NK-92 (cell line): ENCODE results near the gene MORN1.
A peak's percentile ranks its signal among the peaks of the same experiment; 100 is the strongest.

Source experiments
- DNase-seq: peaks from one replicate; lab custom pipeline; 2025; ENCODE audit not compliant: unreplicated experiment; lab: John Stamatoyannopoulos, UW

Gene MORN1

DNA sequence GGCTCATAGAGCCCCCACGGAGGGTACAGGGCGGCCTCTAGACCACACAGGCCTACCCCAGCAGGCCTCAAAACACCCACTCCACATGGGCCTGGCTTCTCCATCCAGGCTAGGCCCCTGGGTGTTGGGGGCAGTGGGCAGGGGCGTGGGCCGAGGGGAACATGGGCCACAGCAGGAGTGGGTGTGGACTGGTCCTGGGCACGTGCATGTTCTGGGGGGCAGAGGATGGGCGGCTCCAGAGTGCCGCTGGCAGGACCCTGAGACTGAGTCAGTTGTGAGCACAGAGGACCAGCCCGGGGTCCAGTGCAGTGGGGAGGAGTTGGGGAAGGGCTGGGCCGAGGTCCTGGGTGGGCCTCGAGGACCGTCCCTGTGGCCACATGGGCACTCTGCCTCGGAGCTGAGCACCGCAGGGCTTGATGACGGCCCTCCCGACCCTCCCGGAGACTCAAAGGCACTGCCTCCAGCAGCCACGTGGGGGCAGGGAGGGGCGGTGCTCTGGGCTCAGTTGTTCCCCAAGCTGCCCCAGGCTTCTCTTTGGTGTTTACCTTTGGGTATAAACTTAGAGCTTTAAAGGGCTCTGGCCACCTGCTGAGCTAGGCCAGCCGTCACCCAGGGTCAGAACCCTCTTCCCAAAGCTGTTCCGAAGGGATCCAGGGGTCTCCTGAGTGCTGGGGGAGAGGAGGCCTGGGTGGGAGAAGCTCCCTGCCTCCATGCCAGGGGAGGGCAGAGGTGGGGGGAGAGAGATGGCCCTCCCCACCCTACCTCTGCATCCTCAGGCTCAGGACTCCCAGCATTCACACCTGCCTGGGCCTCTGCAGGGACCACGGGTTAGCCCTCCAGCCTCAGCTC is 79.9 kb downstream of the MORN1 start:
- DNase-seq, result no peak

DNA sequence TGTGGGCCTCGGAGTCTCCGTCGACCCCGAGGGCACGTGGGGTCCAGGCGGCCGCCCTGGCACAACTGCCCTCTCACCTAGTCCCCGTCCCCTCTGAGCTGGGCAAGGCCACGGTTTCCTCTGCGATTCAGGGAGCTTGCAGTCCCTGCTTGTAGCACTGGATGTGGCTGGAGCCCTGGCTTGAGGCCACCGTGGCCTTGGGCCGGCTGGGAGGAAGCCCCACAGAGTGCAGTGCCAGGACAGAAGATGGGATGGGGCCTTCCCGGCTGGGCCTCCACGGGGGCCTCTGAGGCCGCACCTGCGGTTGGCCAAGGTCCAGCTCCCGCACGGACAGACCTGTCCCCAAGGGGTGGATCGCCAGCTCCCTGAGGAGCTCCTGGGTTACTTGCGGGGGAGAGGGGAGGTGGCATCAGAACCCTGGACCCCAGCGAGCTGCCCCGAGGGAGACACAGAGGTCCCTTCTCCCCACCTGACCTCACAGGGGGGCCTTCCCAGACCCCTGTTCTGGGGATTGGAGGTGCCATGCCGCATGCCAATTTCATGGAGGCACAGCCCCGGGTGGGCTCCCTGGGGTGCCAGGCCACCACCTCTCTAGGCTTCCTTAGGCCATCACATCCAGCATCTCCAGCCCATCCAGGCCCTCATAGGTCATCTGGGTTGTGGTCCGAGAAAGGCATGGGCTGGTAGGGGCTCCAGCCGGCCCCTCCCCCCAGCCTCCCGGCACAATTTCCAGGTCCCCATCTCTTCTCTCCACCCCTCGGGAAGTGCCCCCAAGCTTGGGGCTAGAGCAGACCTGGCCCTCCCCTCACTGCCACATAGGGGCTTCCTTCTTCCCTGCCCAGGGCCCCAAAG is 80.8 kb downstream of the MORN1 start:
- no peak for DNase-seq

DNA sequence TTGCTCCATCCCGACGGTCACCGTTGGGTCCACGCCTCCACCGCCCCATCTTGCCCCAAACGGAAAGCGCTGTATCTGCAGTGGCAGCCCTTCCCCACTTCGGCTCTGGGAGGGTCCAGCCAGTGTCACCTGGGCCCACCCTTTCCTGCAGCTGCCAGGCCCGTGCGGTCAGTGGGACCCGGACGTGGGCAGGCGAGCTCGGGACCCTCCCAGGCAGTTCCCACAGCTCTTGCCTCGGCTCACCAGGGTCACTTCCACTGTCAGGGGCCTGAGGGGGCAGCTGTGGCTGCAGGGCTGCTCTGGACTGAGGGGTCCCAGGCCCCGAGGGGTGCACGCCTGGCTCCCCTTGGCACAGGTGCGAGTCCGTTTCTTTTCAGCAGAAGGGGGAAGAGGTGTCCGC is 82.5 kb downstream of the MORN1 start:
- DNase-seq, result no peak

DNA sequence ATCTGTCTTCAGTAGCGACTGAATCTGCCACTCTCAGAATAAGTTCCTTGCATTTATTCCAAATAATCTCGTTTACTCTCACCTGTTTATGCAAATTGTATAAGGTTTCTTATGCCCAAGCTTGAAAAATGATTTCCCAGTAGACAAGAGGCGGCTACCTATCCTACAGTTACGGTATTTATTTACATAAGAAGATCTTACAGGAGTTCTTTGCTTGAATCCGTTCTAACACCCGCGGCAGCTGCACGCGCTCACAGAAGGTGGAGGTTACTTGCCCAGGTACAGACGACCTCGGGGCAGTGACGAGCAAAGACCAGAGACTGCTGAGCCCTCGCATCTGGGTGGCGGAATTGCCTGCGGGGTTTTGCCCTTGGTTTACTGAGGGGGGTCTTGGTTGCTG is 83.4 kb downstream of the MORN1 start:
- no peak for DNase-seq

DNA sequence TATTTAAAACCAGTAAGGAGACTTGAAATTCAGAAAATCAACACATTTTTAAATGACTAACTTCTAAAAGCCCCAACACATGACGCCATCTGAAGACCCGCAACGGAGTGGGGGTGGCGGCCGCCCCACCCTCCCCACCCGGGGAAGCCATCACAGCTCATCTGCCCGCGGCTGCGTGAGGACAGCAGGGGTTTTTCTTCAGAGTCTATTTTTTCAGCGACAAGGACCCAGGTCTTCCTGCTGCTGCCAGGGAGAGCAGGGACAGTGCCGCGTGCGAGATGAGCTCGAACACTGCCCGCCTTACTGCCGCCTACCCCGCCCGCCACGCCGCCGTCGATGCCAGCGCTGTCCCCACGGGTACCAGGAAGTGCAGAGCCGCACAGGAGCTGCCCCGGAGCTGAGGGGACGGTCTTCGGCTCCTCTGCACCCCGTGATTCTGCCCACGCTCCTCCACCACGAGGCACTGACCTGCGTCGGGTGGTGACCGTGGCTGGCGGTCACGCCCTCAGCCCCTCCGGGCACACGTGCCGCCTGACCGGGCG is 84.2 kb downstream of the MORN1 start:
- DNase-seq, result no peak

DNA sequence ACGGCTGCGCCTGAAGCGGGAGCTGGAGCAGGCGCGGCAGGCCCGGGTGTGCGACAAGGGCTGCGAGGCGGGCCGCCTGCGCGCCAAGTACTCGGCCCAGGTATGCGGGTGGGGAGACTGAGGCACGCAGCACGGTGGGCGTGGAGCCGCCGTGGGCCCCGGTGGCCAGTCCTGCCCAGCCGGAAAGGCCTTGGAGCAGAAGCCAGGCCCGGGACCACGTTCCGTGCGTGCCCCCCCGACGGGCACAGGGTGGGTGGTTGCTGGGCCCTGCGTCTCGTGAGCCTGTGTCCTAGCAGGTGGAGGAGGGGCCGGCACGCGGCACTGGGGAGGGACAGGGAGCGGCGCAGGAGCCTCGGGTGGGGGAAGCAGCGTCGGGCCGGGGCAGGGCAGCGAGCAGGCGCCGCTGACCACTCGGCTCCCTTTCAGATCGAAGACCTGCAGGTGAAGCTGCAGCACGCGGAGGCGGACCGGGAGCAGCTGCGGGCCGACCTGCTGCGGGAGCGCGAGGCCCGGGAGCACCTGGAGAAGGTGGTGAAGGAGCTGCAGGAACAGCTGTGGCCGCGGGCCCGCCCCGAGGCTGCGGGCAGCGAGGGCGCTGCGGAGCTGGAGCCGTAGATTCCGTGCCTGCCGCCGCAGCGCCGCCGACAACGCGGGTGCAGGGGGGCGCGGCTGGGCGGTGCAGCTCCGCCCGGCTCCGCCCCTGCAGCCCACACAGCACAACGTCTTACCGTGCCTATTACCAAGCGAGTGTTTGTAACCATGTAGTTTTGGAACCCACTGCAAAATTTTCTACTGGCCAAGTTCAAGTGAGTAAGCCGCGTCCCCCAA is 85.0 kb downstream of the MORN1 start:
- no peak for DNase-seq

DNA sequence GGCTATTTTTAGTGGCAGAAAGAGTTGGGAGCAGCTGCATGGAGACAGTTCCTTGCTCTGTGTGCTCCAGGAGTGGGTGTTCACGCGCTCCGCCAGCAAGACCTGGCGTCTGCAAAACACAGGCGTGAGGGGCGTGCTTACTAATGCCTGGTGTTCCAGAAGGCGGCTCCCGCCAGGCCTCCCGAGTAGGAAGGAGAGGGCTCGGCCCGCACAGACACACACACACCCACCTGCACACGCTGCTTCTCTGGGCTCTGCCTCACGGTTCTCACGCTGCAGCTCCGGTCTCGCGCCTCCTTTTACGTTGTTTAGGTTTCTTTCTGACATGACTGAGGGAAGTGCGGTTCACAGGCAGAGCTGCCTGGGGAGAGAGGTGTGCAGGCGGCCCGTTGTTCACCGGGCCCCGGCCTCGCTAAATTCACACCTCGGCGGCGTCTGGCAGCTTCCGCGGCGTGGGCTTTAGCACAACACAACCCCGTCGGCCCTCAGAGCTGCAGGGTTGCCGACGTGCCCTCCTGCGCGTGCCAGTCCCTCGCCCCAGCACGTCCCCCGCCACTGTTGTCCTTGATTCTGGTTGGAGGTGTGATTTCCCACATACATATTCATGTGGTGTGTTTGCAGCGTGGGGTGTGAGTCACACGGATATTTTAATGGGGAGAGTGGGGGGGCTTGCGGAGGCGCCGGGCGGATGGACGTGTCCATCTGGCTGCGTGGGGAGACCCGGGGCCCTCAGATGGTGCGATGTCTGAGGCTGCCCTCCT is 86.3 kb downstream of the MORN1 start:
- no peak for DNase-seq

DNA sequence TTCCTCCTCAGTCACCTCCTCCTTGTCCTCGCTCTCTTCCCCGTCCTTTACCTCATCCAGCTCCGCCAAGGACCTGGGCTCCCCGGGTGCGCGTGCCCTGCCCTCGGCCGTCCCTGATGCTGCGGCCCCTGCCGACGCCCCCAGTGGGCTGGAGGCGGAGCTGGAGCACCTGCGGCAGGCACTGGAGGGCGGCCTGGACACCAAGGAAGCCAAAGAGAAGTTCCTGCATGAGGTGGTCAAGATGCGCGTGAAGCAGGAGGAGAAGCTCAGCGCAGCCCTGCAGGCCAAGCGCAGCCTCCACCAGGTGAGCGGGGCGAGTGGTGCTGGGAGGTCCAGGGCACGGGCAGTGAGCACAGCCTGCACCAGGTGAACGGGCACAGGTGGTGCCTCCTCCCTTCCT is 87.1 kb downstream of the MORN1 start:
- no peak for DNase-seq

DNA sequence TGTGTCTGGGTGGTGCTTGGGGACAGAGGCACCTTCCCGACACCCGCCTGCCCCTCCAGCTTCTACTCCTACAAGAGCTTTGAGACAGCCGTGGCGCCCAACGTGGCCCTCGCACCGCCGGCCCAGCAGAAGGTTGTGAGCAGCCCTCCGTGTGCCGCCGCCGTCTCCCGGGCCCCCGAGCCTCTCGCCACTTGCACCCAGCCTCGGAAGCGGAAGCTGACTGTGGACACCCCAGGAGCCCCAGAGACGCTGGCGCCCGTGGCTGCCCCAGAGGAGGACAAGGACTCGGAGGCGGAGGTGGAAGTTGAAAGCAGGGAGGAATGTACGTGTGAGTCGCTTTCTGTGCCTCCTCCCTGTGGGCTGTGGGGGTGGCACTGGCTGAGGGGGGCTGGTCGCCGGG is 87.6 kb downstream of the MORN1 start:
- no peak for DNase-seq

DNA sequence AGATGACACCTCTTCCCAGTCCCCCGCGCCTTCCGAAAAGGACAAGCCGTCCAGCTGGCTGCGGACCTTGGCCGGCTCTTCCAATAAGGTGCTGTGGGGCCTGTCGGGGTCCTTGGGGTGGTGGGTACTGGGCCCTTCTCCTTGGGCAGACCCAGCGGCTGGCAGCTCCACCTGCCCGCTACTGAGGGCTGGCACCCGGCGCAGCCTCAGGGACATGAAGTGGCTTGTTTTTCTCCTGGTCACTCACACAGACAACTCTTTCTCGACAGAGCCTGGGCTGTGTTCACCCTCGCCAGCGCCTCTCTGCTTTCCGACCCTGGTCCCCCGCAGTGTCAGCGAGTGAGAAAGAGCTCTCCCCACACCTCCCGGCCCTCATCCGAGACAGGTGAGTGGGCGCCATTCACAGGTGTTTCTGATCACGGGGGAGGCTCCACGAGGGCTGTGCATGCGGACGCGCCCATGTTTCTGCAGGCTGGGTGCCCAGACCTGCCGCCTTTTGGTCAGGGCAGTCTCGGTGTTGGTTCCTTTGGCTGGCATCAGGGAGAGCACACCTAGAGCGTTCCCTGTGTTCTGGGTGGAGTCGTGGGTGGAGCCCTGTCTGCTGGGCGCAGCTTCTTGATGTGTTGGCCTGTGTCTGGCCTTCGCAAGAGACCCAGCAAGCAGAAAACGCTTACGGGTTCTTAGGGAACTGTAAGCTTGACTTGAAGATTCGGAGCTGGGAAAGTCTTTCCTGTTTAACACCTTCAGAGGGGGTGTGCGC is 88.2 kb downstream of the MORN1 start:
- DNase-seq, result no peak

DNA sequence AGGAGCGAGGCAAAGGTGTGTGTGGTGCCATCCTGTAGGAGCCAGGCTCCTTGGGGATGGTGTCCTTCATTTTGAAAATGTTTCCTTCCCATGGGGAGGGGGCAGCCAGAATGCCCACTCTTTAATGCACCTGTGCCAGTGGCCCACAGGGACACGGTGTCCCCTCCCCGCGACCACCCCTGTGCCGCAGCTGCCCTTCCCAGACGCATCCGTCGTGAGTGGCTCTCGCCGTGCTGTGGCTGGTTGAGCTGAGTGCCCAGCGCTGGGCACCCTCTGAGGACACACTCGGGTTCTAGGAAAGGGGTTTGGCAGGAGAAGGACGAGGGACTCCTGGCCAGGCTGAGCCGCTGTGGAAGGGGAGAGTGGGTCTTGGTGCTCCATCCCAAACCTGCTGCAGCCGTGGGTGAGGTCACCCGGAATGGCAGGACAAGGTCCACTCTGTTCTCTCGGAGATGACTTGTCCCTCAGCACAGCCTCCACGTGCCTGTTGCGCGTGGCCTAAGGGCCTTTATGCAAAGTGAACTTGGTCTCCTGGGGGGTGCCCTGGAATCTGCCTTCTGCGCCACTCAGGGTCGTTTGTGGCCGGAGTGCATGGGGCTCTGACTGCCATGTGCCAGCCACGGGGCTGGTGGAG is 88.9 kb downstream of the MORN1 start:
- no peak for DNase-seq

DNA sequence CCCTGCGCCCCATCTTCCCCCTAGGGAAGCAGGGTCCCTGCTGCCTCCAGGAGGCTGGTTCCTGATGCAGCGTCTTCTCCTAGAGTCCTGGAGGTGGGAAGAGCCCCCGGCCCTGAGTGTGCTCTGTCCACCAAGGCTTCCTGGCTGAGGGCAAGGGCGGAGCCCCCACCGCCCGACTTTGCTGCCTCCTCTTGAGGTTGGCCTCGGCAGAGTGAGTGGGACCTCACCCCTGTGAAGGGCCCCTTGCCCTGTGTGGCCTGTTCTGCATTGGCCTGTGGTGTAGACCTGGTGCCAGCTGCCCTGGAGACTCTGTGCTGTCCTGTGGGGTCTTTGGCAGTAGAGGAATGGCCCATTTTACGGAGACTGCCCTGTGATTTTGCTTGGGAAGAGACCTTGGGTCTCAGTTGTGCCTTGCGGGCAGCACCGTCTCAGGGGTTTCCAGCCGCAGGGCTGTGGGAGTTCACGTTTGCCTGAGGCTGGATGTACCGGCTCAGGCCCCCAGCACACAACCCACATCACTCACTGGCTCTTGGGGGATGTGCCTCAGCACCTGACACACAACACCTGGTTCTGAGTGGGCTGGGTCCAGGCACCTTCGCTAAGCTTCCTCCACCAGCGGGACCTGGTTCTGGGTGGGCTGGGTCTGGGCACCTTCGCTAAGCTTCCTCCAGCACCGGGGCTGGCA is 89.6 kb downstream of the MORN1 start:
- DNase-seq, result no peak

DNA sequence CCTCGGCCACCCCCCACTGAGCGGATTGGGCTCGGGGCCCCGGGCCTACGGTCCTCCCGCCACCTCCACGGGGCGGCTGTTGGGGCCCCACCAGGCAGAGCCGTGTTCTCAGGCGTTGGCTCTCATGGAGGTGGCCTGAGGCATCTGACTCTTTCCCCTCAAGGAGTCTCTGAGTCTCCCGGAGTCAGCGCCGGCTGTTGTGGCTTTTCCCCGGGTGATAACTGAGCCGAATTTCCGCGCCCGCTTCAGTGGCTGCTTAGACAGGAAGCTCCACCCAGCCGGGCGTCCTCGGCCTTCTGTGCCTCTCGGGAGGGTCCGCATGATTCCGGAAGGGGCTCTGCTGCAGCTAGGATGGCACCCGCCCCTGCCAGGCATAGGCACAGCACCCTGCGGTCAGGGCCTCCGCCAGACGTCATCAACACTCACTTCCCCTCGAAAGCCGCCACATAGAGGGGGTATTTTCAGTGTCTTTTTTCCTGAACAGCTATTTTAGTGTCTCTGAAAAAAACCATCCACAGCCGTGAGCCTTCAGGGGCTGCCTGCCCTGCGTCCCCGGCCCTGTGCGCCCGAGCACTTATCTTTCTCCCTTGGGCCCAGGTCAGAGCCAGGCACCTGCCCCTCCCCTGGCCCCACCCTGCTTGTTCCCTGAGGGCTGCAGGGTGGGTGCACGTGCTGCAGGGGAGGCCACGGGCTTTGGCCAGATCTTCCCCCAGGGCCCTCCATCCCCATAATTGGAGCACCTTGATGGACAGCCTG is 90.3 kb downstream of the MORN1 start:
- peak; percentile 73 for DNase-seq

DNA sequence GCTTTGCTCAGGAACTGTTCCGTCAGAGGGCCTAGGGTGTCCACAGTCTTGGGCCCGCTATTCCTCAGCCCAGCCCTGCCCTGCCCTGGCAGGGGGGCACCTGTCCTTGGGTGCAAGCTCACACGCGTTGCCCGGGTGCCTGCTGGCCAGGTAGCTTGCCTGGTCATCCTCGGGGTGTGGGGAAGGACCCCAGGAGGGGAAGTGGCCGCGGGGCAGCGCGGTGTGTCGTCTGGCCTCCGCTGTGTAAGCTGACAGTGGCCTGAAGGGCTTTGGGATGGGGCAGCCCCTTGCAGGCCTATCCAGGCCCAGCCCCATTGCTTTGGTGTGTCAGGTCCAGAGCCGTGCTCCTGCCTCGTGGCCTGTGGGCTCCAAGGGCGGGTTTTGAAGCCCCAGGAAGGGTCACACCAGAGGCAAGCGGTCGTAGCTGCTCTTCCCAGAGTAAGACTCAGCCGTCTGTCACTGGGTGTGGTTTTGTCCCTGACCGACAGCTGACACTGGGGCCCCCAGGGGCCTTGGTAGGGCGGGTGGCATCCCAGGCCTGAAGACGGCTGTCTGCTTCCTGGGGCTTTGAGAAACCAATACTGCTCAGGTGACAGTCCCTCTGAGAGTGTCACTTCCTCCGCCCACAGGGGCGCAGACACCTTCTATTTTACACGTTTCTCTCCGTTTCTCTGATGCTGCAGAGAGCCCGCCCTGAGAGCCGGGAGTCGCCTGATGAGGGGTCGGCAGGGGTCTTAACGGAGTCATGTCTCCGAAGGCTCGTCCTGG is 91.2 kb downstream of the MORN1 start:
- no peak for DNase-seq

DNA sequence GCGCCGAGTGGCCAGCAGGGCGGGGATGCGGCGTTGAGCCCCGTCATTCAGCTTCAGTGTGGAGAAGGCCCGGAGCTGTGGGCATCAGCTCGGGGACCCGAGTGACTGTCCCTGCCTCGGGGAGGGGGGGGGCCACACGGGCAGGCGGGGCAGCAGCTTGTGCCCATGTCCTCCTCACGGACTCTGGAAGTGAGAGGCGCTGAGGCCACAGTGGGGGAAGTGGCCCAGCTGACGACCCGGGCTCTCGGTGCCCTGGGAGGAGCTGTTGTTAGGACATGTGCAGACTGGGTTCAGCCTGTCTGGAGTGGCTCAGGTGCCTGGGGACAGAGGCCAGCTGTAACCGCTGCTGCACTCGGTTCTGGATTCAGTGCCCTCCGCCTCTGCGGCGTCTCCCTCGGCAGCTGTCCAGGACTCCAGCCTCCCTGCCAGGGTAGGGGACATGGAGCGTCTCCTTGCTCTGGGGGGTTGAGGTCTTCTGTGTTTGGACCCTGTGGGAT is 92.2 kb downstream of the MORN1 start:
- DNase-seq, result no peak

DNA sequence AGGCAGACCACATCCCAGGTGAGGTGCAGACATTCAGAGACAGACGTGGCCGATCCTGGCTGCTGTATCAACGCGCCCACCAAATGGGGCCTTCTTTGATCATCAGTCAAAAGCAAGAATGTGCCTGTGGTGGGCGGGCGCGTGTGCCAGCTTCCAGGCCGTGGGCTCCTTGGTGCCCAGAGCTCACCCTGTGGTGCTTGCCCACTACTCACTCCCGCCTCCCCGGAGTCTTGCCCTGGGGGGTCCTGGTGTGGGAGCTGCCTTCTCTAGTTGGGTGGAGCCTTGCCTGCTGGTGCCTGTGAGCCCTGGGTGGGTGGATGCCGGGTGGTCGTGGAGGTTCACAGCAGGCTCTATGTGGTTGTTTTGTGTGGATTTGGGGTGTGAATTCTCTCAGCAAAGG is 92.7 kb downstream of the MORN1 start:
- no peak for DNase-seq
